Caco-2 (cell line): ENCODE results near the gene CTIF. TPM values are rescaled to one million over a fixed set of nuclear protein-coding genes. Genes with fewer than 3 reads are reported as not detected.

ENCODE experiments used
- BruUV-seq: library from RNA; stranded (reverse); fragments of 400-500 nt; replicated peaks from 2 replicates; lab custom pipeline; 2021; lab: Mats Ljungman, UMichigan
- CTCF ChIA-PET: fragments of 300-600 bp; sonication (Branson Sonifier 250); formaldehyde crosslinking; loops from one replicate; lab custom pipeline; 2022; ENCODE audit warnings: antibody characterized with exemption; lab: Charles Lee
- POLR2A ChIA-PET: fragments of 300-600 bp; sonication (Branson Sonifier 250); formaldehyde crosslinking; loops from one replicate; lab custom pipeline; 2022; ENCODE audit warnings: antibody characterized with exemption; lab: Charles Lee
- DNase-seq, 2 experiments: peaks; one replicate each; pipeline versions ENCODE4 v3.0.0 to v3.0.0-alpha.2; 2020 to 2022
- H3K27me3 ChIP-seq: replicated peaks from 2 replicates; pipeline ENCODE4 v1.6.0; 2011; ENCODE audit warnings: low read length; ENCODE audit not compliant: control insufficient read depth, insufficient read depth
- H3K36me3 ChIP-seq: 2 replicates; pipeline ENCODE4 v1.5.1; 2011; ENCODE audit warnings: low read length; ENCODE audit not compliant: control insufficient read depth, insufficient read depth
- H3K4me1 ChIP-seq: fragments of 250-450 bp; sonication (Bioruptor Pico); 2 replicates; pipeline ENCODE4 v1.5.1; 2020; ENCODE audit warnings: mild to moderate bottlenecking
- H3K4me3 ChIP-seq: 2 replicates; pipeline ENCODE4 v1.5.1; 2011; ENCODE audit warnings: low read depth, mild to moderate bottlenecking, control low read depth, low read length
- H3K9me3 ChIP-seq: fragments of 250-450 bp; sonication (Bioruptor Pico); 2 replicates; pipeline ENCODE4 v1.5.1; 2020; ENCODE audit warnings: mild to moderate bottlenecking, moderate library complexity
- H3K27ac Mint-ChIP-seq: one replicate; pipeline ENCODE4 v1.8.0; 2022; ENCODE audit warnings: mixed read lengths; ENCODE audit not compliant: unreplicated experiment
- H3K27me3 Mint-ChIP-seq: one replicate; pipeline ENCODE4 v1.8.0; 2022; ENCODE audit warnings: mixed read lengths; ENCODE audit not compliant: insufficient read depth, unreplicated experiment
- H3K36me3 Mint-ChIP-seq: one replicate; pipeline ENCODE4 v1.8.0; 2022; ENCODE audit warnings: mild to moderate bottlenecking, mixed read lengths; ENCODE audit not compliant: insufficient read depth, unreplicated experiment
- H3K4me1 Mint-ChIP-seq: one replicate; pipeline ENCODE4 v1.8.0; 2022; ENCODE audit warnings: low read depth, mixed read lengths; ENCODE audit not compliant: unreplicated experiment
- H3K4me3 Mint-ChIP-seq: one replicate; pipeline ENCODE4 v1.8.0; 2022; ENCODE audit warnings: mild to moderate bottlenecking, moderate library complexity, mixed read lengths; ENCODE audit not compliant: unreplicated experiment
- H3K9me3 Mint-ChIP-seq: one replicate; pipeline ENCODE4 v1.8.0; 2022; ENCODE audit warnings: mixed read lengths; ENCODE audit not compliant: unreplicated experiment
- CTCF ChIP-seq, 2 experiments: fragments of 200-600 bp in 1 of 2; IDR thresholded peaks; 1 replicate in 1 of 2; 2 replicates in 1 of 2; pipeline versions ENCODE4 v1.5.1 to v1.8.0; 2011 to 2022; ENCODE audit warnings: antibody characterized with exemption in 1 of 2, control low read depth in 1 of 2, inconsistent platforms in 1 of 2, low read depth in 1 of 2, low read length in 1 of 2, mild to moderate bottlenecking in 1 of 2, moderate library complexity in 1 of 2; ENCODE audit not compliant: insufficient read depth in 1 of 2, severe bottlenecking in 1 of 2, unreplicated experiment in 1 of 2
- intact Hi-C: fragments of 100-400 bp; cut with micrococcal nuclease; formaldehyde crosslinking; loops from one replicate; pipeline ENCODE4 v1.10.0; 2022; ENCODE audit not compliant: unreplicated experiment
- total RNA-seq: library from RNA; stranded (reverse); gene quantifications from 2 replicates; pipeline ENCODE4 v1.2.3, GENCODE V29; 2022

The CTIF gene
- total RNA-seq, 1 experiment from 2014 or later, result 19.9 TPM

DNA sequence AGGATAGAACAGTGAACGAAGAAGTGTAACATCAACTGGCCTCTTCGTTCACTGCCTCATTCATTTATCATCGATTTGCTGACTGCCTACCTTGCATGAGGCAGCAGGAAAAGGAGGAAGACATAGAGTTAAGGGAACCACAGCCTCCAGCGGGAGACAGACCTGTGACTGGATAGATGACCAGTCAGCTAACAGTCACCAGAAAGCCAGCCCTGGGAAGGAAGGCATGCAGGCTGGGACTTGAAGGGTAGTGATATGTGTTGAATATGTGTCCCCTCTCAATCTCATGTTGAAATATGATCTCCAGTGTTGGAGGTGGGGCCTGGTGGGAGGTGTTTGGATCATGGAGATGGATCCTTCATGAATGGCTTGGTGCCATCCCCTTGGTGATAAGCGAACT, 58.3 kb downstream of the CTIF start:
- TF ChIP-seq CTCF (IDR thresholded peaks at IDR 0.05; ENCODE audit: insufficient read depth in 1 of 2, low read depth in 1 of 2, low read length in 1 of 2, severe bottlenecking in 1 of 2, unreplicated experiment in 1 of 2), result no peak
- no peak overlapping the region for H3K4me3 ChIP-seq
- no peaks in the 10 kb centered on the region for H3K36me3 Mint-ChIP-seq
- no peaks in the 10 kb centered on the region for H3K27me3 ChIP-seq
- H3K4me3 Mint-ChIP-seq, result no peak overlapping the region
- DNase-seq, result no peak
- ChIA-PET CTCF (interaction anchor here (0.6 kb wide), 1 partner anchor 1305 kb away, joined by 3 read pairs; no protein-coding TSS in a partner anchor), POLR2A (no interaction called here)
- no peaks in the 10 kb centered on the region for H3K27me3 Mint-ChIP-seq
- no peak overlapping the region for H3K27ac Mint-ChIP-seq
- H3K4me1 ChIP-seq, result no peaks in the 10 kb centered on the region
- no peaks in the 10 kb centered on the region for H3K9me3 Mint-ChIP-seq
- H3K9me3 ChIP-seq, result no peaks in the 10 kb centered on the region
- BruUV-seq, result no TSS peak
- H3K36me3 ChIP-seq, result no peaks in the 10 kb centered on the region
- no peaks in the 10 kb centered on the region for H3K4me1 Mint-ChIP-seq
- intact Hi-C loops, result no loop called here

- intact Hi-C loops, result no loop called here
- POLR2A ChIA-PET, result no interaction called here
These were observed 58.8 kb downstream of the CTIF start for GRCh38 chr18:48597671-48598070.

GRCh38 chr18:48599391-48599790, 60.6 kb downstream of the CTIF start:
- Mint-ChIP-seq H3K36me3 (no peaks in the 10 kb centered on the region), H3K27ac (no peak overlapping the region), H3K27me3 (no peaks in the 10 kb centered on the region), H3K4me1 (no peaks in the 10 kb centered on the region), H3K4me3 (no peak overlapping the region), H3K9me3 (no peaks in the 10 kb centered on the region)
- no peak overlapping the region for H3K4me3 ChIP-seq
- no peaks in the 10 kb centered on the region for H3K9me3 ChIP-seq
- DNase-seq, result no peak
- no TSS peak for BruUV-seq
- H3K27me3 ChIP-seq, result no peaks in the 10 kb centered on the region
- ChIA-PET POLR2A (no interaction called here), CTCF (no interaction called here)
- no peaks in the 10 kb centered on the region for H3K4me1 ChIP-seq
- intact Hi-C loops, result no loop called here
- H3K36me3 ChIP-seq, result no peaks in the 10 kb centered on the region
- TF ChIP-seq CTCF (IDR thresholded peaks at IDR 0.05; ENCODE audit: insufficient read depth in 1 of 2, low read depth in 1 of 2, low read length in 1 of 2, severe bottlenecking in 1 of 2, unreplicated experiment in 1 of 2), result no peak

More at GRCh38 chr18:48597671-48598070, 58.8 kb downstream of the CTIF start:
- Histone ChIP-seq H3K36me3 (no peaks in the 10 kb centered on the region), H3K4me3 (no peak overlapping the region), H3K4me1 (no peaks in the 10 kb centered on the region), H3K9me3 (no peaks in the 10 kb centered on the region), H3K27me3 (no peaks in the 10 kb centered on the region)
- BruUV-seq, result no TSS peak
- Mint-ChIP-seq H3K9me3 (no peaks in the 10 kb centered on the region), H3K27ac (no peak overlapping the region), H3K4me3 (no peak overlapping the region), H3K4me1 (no peaks in the 10 kb centered on the region), H3K36me3 (no peaks in the 10 kb centered on the region), H3K27me3 (no peaks in the 10 kb centered on the region)
- TF ChIP-seq CTCF (IDR thresholded peaks at IDR 0.05; ENCODE audit: insufficient read depth in 1 of 2, low read depth in 1 of 2, low read length in 1 of 2, severe bottlenecking in 1 of 2, unreplicated experiment in 1 of 2), result no peak
- DNase-seq, result no peak
- CTCF ChIA-PET, result interaction anchor here (0.6 kb wide), 1 partner anchor 1306 kb away, joined by 3 read pairs; no protein-coding TSS in a partner anchor
